HPDE6-E6E7 (cell line): ENCODE results near the gene SMG7.

ENCODE experiments used
- DNase-seq: peaks from one replicate; pipeline ENCODE4 v3.0.0; 2011; ENCODE audit warnings: missing footprints; ENCODE audit errors: extremely low spot score

SMG7 gene

GRCh38 chr1:183589874-183590243, 117.6 kb downstream of the SMG7 start:
- DNase-seq, result no peak

GRCh38 chr1:183590244-183591191, 118.2 kb downstream of the SMG7 start, which contains the start of gene NCF2:
Gene NCF2 (minus strand): TSS chr1:183590459. CDS start chr1:183590329, 130 bp downstream.
- DNase-seq, result peak; percentile 35

DNA sequence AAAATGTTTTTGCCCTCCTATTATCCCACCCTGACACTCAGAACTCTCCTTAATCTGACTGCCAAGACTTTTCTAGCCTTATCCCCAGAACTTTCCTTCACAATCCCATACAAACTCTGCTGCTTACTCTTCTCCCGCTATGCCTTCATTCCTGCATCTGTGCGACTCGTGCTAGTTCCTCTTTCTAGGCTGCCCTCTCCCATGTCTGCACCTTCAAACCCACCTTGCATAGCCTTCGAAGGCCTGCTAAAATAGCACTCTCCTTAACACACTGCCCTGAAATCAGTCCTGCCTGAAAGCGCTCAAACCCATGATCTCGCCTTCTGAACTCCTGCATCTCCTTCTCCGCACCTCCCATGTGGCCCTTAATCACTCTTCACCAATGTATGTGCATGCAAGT, 120.4 kb downstream of the SMG7 start:
- DNase-seq, result no peak

DNA sequence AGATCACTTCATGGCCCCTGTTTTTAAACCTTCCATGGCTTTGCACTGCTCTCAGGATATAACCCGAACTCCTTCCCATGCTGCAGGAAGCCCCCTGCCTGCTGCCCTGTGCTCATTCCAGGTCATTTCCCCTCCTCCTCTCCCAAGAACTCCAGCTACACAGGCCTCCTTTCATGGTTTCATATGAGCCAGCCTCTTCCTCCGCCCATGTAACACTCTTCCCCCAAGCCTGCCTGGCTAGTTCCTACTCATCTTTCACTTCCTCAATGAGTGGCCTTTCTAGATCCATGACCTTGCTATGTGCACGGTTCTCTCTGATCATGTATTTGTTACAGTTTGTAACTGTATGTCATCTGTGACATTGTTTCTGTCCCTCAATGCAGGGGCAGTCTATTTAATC, 121.1 kb downstream of the SMG7 start:
- no peak for DNase-seq

DNA sequence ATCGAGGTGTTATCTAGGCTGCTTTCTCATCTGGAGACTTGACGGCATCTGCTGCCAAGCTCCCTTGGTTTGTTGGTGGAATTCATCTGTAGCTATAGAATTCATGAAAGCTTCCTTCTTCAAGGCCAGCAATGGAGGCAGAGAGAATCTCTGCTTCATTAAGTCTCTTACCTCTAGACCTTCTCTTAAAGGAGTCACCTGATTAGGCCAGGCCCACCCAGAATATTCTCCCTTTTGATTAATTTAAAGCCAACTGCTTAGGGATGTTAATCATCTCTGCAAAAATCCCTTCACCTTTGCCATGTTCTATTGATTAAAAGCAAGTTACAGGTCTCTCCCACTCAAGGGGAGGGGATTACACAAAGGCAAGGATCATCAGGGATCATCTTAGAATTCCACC, 123.2 kb downstream of the SMG7 start:
- no peak for DNase-seq

- DNase-seq, result no peak
Observed at GRCh38 chr1:183596500-183596899, 124.2 kb downstream of the SMG7 start.

GRCh38 chr1:183597656-183598347, 125.5 kb downstream of the SMG7 start:
- no peak for DNase-seq

GRCh38 chr1:183598386-183598785, 126.1 kb downstream of the SMG7 start:
- no peak for DNase-seq

- no peak for DNase-seq
Observed at GRCh38 chr1:183600136-183600535, 127.8 kb downstream of the SMG7 start.

GRCh38 chr1:183600634-183601033, 128.3 kb downstream of the SMG7 start:
- DNase-seq, result no peak

GRCh38 chr1:183602510-183602909, 130.2 kb downstream of the SMG7 start:
- no peak for DNase-seq
